Endometrial microvascular endothelial cells (primary cell): ENCODE data around the gene CDC34. TPM values are rescaled to one million over a fixed set of nuclear protein-coding genes. Genes with fewer than 3 reads are reported as not detected.

Source experiments
- in situ Hi-C: cut with HindIII; loops from 2 replicates; pipeline ENCODE4 v1.10.0; 2017; ENCODE audit warnings: low sequenced_read_pairs, low pct_unique_long_range_greater_than_20kb; ENCODE audit errors: inconsistent ontology term
- total RNA-seq: library from RNA; depleted of rRNA; stranded (reverse); fragments of >200 nt; gene quantifications from one replicate; pipeline ENCODE4 v1.2.3, GENCODE V29; 2015; ENCODE audit errors: inconsistent ontology term

Gene CDC34, protein sequence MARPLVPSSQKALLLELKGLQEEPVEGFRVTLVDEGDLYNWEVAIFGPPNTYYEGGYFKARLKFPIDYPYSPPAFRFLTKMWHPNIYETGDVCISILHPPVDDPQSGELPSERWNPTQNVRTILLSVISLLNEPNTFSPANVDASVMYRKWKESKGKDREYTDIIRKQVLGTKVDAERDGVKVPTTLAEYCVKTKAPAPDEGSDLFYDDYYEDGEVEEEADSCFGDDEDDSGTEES
- 84.7 TPM for total RNA-seq

DNA sequence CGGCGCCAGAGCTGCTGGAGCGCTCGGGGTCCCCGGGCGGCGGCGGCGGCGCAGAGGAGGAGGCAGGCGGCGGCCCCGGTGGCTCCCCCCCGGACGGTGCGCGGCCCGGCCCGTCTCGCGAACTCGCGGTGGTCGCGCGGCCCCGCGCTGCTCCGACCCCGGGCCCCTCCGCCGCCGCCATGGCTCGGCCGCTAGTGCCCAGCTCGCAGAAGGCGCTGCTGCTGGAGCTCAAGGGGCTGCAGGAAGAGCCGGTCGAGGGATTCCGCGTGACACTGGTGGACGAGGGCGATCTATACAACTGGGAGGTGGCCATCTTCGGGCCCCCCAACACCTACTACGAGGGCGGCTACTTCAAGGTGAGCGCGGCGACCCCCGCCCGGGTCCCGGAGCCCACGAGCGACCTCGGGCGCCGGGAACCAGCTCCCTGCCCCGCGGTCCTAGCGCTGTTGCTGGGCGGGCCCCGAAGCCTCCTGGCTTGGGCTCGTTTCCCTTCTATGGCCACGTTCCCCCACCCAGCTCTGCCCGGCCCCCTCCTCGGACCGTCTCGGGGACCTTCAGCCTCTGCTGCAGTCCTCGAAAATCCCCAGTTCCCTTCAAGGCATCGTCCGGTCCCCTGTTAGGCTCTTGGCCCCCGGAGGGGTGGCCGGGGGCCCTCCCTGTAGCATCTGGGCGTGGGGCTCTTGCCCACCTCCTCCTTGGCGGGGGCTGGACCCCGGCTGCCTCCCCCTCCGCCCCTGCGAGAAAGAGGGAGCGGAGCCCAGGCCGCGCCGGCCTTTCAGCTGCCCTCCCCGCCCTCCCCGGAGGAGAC lies at the start of gene CDC34:
CDC34 (plus strand) TSS at position 8 of the 808 bp plus-strand sequence; CDS start at position 180, 172 bp downstream.
- in situ Hi-C loops = no loop called here

DNA sequence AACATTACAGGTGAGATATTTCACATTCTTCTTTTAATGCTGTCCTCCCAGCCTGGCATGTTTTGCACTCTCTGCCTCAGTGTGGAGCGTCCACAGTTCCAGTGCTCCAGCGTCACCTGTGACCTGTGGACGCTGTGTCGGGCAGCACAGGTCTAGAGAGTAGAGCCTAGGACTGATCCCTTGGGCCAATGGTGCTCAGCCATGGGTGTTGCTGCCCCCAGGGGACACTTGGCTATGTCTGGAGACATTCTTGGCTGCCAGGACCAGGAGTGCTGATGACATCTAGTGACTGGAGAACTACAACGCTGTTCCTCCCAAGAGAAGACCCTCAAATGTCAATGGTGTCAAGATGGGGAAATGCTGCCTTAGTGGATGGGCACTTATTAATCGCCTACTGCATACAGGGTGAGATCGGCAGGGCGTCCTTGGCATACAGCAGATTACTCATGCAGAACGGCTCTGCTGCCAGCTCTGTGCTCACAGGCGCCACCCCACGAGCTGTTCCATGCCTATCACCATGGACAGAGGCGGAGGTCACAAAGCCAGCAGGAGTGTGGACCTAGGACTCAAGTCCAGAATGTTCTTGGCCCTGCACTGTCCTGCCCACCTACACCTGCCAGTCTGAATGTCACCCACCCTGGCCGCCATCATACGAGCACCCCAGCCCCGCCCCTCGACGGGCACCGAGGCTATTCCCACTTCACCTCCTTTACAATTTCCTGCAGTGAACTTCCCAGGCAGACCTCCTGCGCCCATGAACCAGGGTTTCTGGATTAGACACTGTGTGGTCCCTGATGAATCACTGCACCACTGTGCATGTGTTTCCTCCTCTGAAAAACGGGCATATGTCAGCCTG lies 49.1 kb upstream of the CDC34 start:
- in situ Hi-C loops = no loop called here

DNA sequence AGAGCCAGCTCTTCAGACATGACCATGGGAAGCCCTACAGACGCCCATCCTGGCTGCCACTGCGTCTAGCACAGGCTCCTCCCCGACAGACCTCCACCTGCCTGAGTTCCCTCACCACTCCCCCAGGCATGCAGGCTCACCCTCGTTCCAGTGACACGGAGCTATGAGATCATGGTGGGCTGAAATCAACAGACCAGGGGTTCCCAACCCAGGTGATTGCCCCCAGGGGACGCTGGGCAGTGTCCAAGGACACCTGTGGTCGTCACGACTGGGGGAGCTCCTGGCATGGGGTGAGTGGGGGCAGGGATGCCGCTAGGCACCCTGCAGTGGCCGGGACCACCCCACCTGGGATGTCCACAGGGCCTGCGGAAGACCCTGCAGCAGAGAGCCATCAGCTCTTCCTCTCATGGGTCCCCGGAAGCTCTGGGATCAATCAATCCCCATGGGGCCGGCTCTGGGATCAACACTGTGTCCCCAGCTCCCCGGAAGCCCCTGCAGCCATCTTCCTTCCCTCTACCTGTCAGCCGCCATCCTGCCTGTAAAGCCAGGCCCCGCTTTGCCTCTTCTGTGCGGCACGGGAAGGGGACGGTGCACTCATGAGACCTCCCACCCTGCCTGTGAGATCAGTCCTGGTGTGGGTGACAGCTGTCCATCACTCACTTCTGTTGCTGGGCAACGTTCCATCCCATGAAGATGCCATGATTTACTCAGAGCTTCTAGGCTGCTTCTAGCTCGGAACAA lies 48.1 kb upstream of the CDC34 start:
- in situ Hi-C loops = no loop called here

DNA sequence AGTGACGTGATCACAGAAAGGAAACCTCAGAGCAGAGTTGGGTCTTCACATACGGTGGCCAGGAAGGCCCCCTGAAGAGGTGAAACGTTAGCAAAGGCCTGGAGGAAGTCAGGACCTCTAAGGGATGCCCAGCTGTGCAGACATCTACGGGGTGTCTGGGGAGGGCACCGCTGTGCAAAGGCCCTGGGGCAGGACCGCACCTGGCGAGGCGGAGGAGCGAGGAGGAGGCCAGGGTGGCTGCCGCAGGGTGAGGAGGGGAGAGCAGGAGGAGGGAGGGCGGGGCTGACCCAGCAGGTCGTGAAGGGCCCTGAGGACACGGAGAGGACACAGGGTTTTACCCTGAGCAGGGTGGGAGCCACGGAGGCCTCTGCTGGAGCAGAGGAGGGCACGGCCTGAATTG lies 47.1 kb upstream of the CDC34 start:
- in situ Hi-C loops = no loop called here

DNA sequence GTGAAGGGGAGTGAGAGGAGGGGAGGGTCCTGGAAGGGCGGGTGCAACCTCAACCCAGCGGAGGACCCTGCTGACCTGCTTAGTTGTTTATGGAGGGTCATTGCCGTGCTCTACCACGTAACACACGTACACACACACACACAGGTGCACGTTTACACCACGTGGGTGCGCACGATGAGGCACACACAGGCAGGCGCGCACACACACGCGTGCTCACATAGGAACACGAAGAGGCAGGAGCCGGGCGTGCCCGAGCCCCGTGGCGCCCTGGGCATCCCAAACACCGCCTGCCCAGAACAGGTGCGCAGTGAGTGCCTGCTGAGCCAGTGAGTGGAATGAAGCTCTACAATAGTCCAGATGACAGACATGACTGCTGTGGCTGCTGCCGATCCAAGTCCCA lies 46.5 kb upstream of the CDC34 start:
- in situ Hi-C loops = no loop called here

DNA sequence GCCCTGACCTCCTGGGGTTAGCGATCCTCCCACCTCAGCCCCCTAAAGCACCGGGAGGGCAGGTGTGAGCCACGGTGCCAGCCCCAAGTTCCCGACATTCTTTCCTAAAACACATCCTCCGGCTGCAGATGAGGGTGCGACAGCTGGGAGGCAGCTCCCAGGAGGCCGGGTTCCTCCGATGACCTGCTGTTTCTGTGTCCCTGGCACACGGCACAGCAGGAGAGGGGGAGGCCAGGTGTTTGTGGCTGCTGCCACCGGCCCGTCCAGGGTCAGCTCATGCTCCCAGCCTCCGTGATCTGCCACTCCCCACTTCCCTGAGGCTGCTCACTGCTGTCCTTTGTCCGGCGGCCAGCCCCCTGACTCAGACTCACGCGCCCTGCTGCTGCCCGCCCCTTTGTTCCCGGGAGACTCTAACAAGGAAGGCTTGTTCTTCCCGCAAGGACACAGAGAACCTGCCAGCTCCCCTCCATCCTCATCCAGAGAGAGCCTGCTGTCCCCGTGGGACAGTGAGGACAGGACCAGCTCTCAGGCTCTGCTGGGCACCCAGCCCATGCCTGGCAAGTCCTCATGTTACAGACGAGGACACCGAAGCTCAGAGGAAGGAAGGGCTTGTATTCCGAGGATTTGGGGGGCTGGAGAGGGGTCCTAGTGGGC lies 45.9 kb upstream of the CDC34 start:
- in situ Hi-C loops = no loop called here

DNA sequence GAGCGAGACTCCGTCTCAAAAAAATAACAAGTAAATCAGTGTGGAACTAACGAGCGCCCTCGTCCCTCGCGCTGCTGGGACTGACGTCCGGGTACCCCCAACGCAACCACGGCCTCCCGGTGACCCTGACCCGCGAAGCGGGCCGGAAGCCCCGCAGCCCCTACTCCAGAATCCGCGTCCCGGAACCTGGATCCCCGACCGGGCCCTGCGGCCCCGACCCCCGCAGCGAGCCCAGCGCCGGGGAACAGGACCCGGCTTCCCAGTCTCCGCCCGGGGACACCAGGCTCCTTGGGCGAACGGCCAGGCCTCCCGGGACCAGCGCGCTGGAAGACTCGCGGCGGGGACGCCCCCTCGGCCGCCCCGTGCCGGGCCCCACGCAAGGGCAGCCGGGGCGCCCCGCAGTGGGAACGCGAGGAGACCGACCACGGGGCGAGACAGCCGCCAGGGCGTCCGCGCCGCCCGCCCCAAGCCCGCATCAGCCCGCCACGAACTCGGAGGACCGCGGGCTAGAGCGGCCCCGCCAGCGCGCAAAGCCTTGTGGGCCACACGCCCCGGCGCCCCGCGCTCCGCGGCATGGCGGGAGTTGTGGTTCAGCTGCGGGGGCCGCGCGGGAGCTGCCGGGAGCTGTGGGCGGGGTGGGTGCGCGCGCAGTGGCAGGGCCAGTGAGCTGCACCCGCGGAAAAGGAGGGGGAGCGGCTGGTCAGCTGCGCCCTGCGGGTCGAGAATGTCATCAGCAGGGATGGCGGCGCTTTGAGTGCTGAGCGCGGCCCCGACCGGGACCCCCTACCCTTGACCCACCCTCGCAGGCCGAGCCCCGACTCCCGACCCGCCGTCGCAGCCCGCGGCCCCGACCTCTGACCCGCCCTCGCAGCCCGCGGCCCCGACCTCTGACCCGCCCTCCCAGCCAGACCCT lies 42.8 kb upstream of the CDC34 start:
- in situ Hi-C loops = no loop called here

DNA sequence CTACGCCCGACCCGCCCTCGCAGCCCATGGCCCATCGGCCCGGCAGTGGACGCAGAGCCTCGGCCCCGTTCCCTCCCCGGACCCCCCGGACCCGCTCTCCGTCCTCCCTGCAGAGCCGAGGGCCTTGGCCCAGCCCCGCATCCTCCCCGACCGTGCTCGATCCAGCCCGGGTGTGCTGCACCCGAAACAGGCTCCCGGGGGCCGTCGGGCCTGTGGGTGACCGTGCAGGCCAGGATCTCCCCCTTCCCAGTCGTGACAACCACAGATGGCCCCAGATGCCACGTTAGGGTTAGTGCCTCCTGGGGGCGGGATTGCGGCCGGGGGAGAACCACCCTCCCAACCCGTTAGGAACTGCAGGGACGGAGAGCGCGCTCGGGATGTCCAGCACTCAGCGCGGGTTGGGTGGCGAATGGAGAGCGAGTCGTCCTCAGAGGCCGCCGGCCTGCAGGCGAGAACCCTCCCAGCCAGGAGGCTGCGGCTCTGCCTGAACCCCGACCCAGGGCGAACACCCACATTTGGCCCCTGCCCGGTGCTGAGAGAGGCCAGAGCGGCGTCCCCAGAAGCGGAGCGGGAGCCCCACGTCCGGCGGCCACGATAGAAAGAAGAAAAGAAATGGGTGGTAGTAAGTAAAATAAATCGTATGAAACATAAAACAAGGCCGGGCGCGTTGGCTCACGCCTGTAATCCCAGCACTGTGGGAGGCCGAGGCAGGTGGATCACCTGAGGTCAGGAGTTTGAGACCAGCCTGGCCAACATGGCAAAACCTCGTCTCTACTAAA lies 42.0 kb upstream of the CDC34 start:
- in situ Hi-C loops = no loop called here

DNA sequence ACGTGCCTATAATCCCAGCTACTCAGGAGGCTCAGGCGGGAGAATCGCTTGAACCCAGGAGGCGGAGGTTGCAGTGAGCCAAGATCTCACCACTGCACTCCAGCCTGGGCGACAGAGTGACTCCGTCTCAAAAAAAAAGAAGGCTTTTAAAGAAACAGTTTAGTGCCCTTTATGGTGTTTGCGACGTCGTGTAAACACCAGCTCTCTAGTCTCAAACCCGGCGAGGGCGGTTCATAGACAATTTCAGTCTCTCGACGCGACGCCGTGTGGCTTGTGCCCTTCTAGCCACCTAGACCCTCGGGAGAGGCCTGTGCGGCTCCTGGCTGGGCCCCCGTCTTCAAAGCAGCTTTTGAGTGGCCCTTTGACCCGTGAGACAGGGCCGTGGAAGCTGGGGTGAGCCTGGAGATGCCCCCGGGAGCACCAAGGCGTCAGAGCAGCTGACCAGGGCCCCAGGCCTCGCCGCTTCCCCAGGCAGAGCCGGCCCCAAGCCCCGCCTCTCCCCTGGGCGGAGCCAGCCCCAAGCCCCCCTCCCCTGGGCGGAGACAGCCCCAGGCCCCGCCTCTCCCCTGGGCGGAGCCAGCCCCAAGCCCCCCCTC lies 40.3 kb upstream of the CDC34 start:
- in situ Hi-C loops = no loop called here

DNA sequence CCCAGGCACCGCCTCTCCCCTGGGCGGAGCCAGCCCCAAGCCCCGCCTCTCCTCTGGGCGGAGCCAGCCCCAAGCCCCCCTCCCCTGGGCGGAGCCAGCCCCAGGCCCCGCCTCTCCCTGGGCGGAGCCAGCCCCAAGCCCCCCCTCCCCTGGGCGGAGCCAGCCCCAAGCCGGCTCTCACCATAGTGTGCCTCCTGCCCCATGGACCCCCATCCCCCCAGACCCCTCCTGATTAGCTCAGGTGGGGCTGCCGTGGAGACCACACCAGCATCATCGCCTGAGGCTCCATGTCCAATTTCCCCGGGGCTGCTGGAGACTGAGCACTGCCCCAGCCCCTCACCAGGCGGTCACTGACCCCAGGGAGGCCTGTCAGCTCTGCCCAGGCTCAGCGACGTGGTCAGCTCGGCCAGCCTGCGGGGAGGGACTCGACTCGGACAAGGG lies 39.4 kb upstream of the CDC34 start:
- in situ Hi-C loops = no loop called here

DNA sequence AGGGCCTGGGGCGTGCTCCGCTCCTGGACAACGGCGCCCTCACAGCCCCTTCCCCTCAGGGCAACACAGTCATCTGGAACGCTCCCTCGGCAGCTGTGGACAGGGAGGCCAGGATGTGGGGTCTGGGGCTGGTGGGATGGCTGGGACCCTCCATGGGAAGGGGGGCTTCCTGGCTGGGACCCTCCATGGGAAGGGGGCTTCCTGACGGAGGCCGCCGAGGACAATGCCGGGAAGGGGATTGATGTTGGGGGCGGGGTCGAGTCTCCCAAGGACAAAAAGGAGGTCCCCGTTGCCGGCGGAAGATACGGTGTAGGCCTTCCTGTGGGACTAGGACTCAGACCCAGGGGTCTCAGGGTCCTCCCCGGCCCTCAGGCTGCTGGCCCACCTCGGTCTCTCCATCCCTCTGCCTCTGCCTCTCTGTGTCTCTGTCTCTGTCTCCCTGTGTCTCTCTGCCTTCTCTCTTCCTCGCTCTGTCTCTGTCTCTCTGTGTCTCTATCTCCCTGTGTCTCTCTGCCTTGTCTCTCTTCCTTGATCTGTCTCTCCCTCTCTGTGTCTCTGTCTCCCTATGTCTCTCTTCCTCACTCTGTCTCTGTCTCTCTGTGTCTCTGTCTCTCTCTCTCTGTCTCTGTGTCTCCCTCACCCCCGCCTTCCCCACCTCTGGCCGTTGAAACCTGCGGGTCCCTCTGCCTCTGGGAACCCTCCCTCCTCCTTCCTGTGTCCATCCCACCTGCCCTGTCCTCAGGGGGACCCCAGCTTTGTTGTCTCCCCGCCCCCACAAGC lies 38.0 kb upstream of the CDC34 start:
- in situ Hi-C loops = no loop called here

DNA sequence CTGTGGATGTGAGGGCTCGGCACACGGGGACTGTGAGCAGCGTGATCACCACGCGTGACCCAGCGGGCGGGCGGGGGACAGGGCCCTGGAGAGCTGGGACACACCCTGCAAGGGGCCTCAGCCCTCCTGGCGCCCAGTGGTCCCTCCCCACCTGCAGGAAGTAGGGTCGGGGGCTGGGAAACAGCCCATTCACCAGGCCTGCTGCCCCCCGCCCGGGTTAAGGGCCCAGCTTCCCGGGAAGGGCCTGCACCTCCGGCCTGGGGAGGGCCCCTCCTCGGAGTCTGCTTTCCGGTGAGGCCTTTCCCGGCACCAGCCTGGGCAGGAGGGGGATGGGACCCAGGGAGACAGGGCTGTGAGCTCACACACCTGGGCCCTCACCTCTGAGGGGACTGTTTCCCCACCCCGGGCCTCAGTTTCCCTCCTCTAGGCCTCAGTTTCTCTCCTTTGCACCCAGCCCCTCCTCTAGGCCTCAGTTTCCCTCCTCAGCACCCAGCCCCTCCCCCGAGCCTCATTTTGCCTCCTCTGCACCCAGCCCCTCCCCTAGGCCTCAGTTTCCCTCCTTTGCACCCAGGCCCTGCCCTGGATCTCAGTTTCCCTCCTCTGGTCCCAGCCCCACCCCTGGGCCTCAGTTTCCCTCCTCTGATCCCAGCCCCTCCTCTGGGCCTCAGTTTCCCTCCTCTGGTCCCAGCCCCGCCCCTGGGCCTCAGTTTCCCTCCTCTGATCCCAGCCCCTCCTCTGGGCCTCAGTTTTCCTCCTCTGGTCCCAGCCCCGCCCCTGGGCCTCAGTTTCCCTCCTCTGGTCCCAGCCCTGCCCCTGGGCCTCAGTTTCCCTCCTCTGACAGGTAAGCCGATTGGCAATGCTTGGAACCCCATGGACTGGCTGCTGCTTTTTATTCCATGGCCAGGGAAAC lies 37.1 kb upstream of the CDC34 start:
- in situ Hi-C loops = no loop called here

DNA sequence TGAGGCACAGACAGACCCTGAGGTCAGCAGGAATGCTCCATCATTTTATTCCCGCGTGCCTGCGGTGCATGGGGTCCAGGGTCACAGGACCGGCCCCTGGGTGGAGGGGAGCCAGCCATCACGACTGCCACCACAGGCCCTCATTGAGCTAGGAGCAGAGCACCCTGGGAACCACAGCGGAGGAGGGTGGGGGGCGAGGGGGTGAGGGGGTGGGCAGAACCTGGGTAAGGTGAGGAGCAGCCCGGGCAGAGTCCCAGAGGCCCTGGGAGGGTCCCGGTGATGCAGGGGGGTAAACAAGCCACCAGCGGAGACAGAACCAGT lies 36.5 kb upstream of the CDC34 start:
- in situ Hi-C loops = no loop called here

DNA sequence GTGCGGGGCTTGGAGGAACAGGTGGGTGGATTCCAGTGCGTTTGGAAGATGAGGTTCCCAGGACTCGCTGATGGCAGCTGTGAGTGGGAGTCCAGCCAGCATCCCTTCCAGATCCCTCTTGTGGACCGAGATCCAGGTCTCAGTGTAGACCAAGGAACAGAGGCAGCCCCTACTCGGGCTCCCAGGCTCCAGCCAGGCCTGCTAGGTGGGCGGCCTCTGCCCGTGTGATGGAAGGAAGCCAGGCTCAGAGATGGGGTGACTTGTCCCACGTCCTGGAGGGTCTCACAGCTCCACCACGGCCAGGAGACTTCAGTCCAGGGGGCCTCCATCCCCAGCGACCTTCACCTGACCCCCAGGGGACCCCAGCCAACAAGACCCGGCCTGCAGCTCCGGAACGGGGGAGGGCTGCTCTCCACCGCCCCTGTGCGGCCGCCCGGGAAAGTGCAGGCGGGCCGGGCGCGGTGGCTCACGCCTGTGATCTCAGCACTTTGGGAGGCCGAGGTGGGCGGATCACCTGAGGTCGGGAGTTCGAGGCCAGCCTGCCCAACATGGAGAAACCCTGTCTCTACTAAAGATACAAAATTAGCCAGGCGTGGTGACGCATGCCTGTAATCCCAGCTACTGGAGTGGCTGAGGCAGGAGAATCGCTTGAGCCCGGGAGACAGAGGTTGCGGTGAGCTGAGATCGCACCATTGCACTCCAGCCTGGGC lies 36.0 kb upstream of the CDC34 start:
- in situ Hi-C loops = no loop called here
